ENCODE measurements around the gene TMEM203.

TMEM203 gene

DNA sequence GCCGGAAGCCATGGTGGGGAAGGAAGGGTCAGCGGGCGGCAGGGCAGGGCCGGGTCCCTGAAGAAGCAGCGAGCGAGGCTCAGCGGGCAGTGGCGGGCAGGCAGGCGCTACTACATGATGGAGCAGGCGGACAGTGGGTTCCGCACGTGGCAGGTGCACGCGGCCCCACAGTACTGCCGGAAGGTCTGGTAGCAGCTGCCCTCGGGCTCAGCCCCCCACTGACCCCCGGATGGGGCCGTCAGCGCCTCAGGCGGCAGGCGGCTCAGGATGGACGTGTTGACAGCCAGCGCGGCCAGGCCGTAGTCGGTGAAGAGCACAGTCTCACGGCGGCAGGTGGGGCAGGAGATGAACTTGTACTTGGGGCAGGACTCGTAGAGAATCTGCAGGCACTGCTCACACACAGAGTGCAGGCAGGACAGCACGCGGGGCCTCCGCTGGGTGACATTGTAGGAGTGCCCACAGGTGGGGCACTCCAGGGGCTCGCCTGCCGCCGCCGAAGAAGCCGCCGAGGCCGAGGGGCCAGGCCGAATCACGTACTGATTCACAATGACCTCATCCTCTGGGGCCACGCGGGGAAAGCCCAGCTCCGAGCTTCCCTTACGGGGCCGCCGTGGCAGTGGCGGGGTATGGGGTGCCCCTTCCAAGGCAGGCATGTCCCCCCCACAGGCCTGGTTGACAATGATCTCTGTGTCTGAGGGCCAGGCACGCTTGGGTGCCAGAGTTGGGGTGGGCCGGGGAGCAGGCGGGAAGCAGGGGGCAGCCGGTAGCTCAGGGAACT is 15.1 kb upstream of the TMEM203 start:
- in situ Hi-C loops (cut with MboI; ENCODE audit: low sequenced_read_pairs), result loop anchor here (10.0 kb wide), 1 partner anchor 96 kb away; no protein-coding TSS in a partner anchor

DNA sequence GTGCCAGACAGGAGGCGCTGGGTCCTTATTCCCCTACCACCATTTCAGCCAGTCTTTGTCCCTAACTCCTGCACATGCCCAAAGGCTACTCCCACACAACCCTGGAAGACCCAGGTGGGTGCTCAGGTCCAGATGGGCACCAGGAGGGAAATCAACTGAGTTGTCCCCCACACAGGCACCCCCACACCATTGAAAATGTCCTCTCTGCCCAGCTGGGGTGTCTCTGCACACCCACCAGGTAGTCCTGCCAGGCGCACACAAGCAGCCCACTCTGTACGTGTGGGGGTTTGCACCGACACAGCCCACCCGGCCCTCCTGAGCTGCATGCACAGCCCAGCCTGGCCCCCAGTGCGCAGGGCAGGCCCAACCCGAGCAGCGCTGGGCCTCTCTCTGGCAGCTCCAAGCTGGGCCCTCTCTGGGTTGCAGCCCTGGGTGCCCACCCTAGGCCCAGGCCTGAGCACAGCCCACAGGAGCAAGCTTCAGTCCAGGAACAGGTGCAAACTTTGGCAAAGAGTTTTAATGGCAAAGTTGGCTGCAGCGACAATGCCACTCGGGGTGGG is 14.4 kb upstream of the TMEM203 start:
- in situ Hi-C loops (cut with MboI; ENCODE audit: low sequenced_read_pairs), result loop anchor here (10.0 kb wide), 1 partner anchor 95 kb away; no protein-coding TSS in a partner anchor

DNA sequence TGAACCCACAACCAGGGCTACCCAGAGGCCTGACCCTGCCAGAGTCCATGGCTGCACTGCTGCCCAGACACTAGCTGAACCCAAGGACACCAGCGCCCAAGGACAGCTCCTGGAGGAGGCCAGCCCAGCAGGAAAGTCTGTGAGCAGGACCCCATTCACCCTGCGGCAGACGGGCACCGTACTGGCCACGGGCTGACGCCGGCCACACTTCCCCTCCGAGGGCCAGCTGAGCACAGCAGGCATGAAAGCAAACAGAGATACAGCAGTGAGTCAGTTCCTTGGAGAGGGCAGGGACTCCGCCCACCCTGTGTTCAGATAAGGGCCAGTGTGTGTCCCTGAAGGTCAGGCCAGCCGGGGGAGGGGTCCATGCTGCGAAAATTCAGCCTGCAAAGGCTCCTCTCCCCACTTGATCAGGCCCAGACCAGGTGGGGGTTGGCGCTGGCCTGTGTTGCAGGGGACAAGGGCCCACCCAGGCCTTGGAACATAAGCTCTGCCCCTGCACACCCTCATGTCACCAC is 13.4 kb upstream of the TMEM203 start:
- in situ Hi-C loops (cut with MboI; ENCODE audit: low sequenced_read_pairs), result no loop called here

DNA sequence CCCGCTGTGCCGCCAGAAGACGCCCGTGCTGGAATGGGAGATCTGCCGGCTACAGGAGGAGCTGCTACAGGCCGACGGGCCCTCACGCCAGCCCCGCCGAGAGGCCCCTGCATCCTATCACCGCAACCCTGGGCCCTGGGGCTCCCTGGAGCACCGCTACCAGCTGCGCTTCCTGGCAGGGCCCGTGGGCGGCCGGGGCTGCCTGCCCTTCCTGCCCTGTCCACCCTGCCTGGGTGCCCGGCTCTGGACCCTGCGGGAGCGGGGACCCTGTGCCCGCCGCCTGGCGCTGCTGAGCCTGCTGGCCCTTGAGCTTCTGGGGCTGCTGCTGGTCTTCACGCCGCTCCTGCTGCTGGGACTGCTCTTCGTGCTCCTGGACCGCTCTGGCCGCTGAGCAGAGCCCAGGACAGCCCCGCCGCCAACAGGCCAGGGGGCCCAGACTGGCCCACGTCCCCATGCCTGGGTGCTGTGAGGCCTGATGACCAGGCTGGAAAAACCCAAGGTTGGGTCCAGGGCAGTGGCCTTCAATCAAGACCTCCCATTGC is 12.8 kb upstream of the TMEM203 start:
- in situ Hi-C loops (cut with MboI; ENCODE audit: low sequenced_read_pairs), result no loop called here

DNA sequence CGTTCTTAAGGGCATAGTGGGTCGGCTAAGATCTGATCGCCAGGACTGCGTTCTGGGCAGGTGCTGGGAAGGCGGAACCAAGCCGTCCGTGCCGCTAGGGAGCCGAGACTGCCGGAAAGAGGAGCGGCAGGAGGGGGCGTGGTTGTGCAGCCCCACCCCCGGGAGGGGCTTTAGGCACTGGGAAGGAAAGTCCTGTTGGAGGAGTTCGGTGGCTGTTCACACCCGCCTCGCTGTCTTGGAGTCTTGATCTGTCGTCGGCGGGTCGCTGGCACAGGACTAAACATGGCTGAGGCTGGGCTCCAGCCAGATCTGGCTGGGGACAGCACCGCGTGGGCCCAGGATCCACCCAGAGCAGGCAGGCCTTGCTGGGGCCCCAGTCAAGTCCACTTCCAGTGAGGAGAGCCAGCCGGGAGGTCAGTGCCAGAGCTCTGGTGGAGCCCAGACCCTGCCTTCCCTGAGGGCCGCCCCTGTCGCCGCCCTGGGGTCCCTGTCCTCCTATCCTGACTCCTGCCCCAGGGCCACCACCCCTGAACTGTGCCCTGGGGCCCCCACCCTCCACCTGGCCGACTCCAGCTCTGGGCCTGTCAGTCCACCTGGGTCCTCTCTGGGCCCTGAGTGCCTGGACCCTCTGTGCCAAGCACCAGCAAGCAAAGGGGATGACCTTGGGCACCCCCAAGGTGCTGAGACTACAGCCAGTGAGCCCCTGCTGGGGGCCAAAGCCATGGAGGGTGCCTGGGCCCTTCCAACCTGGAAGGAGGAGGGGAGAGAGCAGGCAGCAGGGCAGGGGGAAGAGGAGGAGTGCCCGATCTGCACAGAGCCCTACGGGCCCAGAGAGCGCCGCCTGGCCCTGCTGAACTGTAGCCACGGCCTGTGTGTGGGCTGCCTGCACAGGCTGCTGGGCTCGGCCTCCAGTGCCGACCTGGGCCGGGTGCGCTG is 12.1 kb upstream of the TMEM203 start:
- in situ Hi-C loops (cut with MboI; ENCODE audit: low sequenced_read_pairs), result no loop called here

DNA sequence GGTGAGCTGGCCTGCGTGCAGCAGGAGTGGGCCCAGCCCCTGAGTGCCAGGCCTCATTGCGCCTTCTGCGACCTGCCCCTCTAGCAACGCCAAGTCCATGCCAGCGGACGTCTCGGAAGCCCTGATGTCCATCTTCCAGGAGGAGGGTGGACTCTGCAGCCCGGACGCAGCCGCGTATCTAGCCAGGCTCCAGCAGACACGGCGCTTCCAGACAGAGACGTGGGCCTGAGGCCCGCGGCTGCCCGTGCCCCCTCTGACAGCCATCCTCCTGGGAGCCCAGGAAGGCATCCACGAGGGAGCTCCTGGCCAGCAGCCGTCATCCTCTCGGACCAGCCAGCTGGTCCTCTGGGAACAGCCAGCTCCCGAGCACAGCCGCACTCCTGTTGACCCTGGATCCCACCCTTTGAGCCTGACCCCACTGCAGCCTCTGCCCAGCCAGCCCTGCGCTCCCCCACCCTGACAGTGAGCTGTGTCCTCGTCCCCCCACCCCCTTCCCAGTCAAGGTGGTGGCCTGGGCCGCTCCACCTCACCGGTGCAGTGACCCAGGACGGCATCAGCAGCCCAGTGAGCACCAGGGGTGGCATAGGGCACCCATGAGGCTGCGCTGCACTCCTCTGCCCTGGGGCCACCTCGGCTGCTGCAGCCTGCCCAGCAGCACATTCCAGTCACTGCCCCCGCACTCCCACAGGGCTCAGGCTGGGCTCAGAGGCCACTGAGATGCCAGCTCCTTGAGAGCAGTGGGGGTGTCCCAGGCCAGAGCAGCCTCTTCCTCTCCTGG is 10.9 kb upstream of the TMEM203 start:
- in situ Hi-C loops (cut with MboI; ENCODE audit: low sequenced_read_pairs), result no loop called here

DNA sequence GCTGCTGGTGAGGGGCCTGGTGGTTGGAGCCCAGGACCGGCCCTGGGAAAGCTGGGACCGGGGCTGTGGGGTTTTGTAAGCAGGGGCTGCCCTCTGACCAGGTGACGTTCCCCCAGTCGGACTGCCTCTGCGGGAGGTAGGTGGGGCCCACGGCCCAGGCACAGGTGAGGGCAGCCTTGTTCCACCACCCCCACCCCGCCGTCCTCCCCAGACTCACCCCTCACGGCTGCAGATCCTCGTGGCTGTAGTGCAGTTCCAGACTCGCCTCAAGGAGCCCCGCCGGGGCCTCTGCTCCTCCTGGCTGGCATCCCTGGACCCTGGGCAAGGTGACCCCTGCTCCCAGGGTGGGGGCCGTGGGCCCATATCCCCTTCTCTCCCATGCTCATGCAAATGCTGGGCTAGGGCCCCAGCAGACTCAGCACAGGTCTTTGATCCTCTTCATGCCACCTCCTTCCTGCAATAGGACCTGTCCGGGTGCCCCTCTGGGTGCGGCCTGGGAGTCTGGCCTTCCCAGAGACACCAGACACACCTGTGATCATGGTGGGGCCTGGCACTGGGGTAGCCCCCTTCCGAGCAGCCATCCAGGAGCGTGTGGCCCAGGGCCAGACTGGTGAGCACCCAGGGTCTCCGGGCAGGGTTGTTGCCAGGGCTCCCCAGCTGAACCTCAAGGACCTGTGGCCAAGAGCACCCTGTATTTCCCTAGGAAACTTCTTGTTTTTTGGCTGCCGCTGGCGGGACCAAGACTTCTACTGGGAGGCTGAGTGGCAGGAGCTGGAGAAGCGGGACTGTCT is 9.9 kb upstream of the TMEM203 start:
- in situ Hi-C loops (cut with MboI; ENCODE audit: low sequenced_read_pairs), result no loop called here

DNA sequence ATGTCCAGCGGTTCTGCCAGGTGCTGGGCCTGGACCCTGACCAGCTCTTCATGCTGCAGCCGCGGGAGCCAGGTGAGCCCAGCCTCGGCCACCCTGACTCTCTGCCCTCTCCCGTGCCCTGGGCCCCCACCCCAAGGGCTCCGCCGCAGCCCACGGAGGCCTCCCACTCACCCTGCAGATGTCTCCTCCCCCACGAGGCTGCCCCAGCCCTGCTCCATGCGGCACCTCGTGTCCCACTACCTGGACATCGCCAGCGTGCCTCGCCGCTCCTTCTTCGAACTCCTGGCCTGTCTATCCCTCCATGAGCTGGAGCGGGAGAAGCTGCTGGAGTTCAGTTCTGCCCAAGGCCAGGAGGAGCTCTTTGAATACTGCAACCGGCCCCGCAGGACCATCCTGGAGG is 9.2 kb upstream of the TMEM203 start:
- in situ Hi-C loops (cut with MboI; ENCODE audit: low sequenced_read_pairs), result no loop called here

DNA sequence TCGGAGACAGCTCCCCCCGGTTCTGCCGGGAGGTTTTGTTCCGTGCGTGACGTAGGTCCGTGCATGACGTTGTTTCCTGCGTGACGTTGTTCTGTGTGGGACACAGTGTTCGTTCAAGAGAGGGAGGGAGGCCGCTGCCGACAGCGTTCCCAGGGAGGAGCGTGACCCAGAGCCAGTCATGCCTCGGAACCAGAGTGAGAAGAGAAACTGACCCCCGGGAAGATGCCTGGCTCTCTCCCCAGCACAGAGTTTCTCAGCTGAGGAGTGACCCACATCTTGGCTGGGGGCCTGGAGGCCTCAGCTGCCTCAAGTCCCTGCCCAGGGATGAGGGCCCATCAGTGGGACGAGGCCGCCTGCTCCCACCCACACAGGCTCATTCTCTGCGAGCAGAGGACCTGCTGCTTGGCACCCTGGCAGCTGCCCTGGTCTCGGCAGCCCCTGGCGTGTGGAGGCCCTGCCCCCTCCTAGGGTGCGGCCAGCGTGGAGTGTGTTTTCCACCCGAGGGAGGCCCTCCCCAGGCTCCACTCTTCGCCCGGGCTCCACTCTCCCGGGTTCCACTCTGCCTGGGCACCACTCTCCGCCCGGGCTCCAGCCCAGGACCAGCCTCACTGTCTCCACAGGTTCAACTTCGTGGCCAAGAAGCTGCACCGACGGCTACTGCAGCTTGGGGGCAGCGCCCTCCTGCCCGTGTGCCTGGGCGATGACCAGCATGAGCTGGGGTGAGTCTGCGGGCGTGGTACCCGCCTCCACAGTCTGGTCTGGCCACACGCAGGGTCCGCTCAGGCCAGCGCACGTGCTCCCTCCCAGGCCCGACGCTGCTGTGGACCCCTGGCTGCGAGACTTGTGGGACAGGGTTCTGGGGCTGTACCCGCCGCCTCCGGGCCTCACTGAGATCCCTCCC is 8.0 kb upstream of the TMEM203 start:
- in situ Hi-C loops (cut with MboI; ENCODE audit: low sequenced_read_pairs), result no loop called here

DNA sequence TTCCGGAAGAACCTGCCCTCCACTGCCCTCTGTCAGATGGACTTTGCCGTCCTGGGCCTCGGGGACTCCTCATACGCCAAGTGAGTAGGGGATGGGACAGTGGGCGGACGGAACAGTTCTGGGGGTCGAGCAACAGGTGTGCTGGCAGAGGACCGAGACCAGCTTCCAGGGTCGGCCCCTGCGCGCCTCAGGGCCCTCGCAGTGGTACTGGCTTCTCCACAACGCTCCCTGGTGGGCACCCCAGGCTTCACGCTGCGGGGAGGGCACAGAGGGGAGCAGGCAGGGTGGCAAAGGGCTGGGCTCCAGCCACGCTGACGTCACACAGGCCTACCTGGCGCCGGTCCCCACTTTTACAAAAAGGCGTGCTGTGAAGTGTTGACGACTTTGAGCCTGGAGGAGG is 7.1 kb upstream of the TMEM203 start:
- in situ Hi-C loops (cut with MboI; ENCODE audit: low sequenced_read_pairs), result no loop called here

DNA sequence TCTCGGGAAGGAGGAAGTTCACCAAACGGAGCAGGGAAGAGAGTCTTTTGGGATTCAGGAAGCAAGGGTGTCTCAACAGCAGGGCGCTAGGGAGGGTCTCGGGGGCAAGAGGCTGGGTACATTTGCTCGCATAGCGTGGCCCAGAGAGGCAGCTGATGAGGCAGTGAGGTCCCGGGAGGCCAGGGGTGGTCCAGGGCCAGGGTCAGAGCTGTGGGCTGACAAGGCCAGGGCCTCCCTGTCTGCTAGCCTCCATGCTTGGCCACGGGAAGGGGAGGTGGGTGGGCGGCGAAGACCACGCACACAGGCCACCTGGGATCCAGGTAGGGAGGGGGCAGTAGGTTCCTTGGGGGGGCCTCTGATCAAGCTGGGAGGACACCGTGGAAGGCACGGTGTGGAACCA is 6.1 kb upstream of the TMEM203 start:
- in situ Hi-C loops (cut with MboI; ENCODE audit: low sequenced_read_pairs), result no loop called here

DNA sequence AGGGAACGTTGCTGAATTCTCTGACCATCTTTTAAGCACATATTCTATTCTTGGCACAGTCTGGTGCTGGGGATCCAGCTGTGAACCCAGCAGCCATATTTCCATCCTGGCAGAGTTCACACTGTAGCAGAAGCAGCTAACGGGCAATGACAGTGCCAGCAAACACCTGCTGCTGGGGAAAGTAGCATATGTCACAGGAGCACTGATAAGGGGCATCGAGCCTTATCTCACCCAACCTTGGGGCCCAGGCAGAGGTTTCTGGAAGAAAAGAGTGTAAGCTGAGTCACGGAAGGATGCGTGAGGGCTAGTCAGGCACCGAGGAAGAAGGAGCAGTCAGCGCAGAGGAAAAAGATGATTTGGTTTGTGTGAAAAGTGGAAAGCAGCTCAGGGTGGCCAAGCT is 1.2 kb upstream of the TMEM203 start:
- in situ Hi-C loops (cut with MboI; ENCODE audit: low sequenced_read_pairs), result no loop called here

DNA sequence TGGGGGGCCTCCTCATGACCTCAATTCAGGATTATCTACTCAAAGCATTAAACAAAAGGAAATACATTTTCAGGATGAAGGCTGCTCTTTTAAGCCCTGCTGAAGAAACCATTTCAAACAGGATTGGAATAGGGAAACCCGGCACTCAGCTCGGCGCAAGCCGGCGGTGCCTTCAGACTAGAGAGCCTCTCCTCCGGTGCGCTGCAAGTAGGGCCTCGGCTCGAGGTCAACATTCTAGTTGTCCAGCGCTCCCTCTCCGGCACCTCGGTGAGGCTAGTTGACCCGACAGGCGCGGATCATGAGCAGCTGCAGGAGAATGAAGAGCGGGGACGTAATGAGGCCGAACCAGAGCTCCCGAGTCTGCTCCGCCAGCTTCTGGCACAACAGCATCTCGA is 720 bp downstream of the TMEM203 start:
- in situ Hi-C loops (cut with MboI; ENCODE audit: low sequenced_read_pairs), result no loop called here

DNA sequence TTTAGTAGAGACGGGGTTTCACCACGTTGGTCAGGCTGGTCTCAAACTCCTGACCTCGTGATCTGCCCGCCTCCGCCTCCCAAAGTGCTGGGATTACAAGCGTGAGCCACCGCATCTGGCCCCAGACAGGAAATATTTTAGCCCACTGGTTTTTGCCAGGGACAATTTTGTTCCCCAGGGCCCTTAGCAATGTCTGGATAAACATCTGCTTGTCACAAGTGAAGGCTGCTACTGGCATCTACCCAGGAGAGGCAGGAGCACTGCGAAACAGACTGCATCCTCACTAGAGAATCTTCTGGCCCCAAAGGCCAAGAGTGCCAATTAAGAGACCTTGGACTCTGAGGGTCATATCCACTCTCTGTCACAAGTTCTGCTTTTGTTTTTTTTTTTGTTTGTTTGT is 2.5 kb downstream of the TMEM203 start:
- in situ Hi-C loops (cut with MboI; ENCODE audit: low sequenced_read_pairs), result no loop called here

DNA sequence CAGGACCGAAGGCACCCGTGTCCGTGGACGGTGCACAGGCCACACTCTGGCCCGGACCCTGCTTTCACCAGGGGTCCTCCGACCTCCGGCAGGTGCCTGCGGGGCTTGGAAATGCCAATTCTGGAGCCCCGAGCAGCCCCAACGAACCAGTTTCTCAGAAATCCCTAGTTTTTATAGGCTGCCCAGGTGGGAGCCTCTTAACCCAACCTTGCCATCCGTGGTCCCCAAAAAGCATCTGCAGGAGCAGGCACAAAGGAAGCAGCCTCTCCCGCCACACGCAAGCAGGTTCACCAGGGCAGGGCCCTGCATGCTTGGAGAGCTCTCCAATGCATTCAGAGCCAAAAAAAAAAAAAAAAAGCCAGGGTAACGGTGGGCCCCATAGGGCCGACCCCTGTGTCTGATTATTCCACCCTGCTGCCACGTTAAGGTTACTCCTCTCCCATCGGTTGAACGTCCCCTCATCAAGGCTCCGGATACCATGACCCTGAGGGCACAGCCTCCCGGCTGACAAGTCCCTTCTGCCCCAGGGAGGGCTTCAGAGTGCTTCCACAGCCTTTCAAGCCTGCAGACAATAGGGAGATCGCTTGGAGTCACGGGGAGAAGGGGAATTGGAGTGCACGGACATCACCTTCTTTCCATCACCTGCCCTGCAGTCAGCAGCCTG is 4.1 kb downstream of the TMEM203 start:
- in situ Hi-C loops (cut with MboI; ENCODE audit: low sequenced_read_pairs), result no loop called here

DNA sequence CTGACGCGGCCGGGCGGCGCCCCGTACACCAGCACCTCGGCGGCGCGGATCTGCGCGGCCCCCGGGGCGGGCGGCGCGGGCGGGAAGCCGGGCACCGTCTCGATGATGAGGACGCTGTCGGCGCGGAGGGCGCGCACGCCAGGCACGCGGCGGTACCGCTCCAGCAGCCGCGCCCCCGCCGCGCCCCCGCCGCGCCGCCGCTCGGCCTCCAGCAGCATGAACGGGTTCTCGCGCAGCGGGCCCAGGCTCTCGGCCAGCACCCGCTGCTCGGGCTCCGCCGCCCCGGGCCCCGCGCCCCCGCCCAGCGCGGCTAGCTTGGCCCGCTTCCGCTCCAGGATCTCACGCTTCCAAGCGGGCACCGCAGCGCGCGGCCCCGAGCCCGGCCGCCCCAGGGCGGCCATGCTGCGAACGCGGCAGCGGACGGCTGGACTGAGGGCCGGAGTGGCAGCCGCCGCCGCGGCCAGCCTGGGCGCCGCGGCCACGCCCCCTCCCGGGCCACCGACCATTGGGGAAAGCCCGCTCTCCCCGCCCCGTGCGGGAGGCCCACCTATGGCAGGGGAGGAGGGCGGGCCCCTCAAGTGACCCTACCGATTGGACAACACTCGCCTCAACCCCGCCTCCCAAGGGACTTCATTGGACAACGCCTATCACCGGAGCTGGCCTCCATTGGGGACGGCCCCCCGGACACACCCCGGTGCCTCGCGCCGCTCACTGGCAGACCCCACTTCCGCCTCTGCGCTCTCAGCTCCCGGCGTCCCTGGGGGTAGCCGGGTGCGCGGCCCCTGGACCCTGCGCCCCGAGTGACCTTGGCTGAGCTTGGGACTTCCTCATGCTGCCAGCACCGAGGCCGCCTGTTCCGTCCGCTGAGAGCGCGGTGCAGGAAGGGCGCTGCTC is 4.9 kb downstream of the TMEM203 start, which contains the start of gene TPRN:
Gene TPRN, minus strand, starts transcription at position 431 of the 894 bp plus-strand sequence. Its CDS starts 30 bp downstream, at position 401.
- in situ Hi-C loops (cut with MboI; ENCODE audit: low sequenced_read_pairs), result no loop called here

All from HL-60/S4 treated with phorbol 12-myristate 13-acetate at 8.2 ng/mL for 4 days and 3 days (cell line).